GM18517 (cell line): ENCODE results near the gene CLCF1.
"Not testable (repeated sequence)": the region's sequence is repeated elsewhere in the genome, so short reads cannot be mapped to it uniquely, and the experiment has no call there.

Experiments used
- ATAC-seq: cut with Tn5 transposase; IDR thresholded peaks from one replicate; pipeline ENCODE4 v1.9.1; 2021; ENCODE audit warnings: mild to moderate bottlenecking, moderate library complexity; ENCODE audit not compliant: unreplicated experiment

CLCF1 gene

DNA sequence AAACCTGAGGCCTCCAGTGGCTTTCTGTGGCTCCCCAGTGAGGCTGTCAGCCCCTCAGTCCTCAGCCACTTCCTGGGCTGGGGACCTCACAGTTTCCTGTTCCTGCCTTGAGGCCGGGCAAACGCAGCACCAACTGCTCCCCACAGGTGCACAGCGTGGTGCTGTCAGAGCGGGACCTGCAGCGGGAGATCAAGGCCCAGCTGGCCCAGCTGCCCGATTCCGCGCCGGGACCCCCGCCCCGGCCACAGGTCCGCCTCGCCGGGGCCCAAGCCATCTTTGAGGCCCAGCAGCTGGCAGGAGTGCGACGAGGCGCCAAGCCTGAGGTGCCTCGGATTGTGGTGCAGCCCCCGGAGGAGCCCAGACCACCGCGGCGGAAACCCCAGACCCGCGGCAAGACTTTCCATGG, 35.9 kb upstream of the CLCF1 start:
- ATAC-seq = no peak

DNA sequence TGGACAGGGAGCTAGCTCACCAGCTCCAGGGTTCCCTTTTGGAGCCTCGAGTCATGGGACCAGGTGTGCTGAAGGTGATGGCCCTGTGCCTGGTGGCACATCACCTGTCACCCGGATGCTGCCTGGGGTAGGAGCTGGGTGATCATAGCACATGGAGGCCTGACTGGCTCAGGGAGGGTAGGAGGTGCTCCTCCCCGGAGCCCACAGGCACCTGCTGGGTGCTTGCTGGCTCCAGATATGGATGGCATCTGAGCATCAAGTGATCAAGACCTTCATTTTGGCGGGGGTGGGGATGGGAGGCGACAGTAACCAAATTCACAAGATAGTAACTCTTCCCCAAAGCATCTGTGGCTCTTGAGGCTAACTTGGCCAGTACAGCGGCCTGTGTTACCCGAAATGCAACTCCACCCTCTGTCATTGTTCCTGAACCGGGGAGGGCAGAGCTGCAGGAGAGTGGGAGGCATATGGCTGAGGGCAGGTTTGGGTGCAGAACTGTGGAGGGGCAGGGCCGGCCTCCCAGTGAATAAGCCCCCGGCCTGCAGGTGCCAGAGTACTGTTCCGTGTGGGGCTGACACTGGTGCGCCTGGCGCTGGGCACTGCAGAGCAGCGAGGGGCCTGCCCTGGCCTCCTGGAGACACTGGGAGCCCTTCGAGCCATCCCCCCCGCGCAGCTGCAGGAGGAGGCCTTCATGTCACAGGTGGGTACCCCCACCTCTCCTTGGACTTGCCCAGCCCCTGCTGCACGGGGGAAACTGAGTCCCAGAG, 35.2 kb upstream of the CLCF1 start:
- no peak for ATAC-seq

DNA sequence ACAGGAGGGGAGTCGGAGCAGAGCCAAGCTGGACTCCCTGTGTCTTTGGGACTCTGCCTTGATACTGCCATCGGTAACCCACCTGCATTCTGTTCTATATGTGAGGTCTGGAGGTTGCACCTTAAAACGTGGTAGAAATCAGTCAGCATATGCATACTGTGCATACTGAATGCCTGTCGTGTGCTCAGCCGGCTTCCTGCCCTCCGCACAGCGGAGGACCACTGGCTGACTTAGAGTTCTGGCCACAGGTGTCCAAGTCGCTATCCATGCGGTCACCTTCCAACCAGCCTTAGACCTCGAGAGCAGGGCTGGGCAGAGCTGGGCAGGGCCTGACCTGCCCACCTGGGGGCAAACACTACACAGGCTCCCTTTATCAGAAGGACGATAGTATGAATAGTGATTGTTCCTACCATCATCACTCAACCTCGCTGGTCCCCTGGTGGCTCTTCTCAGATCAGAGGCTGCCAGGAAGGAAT, 34.3 kb upstream of the CLCF1 start:
- ATAC-seq = no peak

DNA sequence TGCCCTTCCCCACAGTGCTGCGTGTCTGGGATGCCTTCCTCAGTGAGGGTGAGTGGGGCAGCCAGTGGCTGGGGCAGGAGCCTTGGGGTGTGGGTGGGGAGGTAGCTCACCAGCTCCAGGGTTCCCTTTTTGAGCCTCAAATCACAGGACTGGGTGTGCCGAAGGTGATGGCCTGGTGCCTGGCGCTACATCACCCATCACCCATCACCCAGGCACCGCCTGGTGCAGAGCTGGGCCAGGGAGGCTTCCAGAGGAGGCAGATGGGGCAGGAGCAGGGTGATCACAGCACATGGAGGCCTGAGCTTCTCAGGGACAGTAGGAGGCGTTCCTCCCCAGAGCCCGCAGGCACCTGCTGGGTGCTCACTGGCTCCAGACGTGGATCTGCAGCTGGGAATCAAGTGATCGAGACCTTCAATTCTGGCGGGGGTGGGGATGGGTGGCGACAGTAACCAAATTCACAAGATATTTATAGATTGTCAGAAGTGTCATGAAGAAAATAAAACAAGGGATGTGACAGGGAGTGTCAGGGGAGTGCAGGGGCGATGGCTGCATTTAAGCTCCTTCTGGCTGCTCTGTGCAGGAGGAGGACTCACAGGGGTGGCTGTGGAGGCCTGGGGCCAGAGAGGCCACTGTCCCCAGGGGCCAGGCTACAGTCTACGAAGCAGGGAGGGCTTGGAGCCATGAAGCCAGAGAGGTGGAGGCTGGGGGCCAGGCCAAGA, 33.7 kb upstream of the CLCF1 start:
- ATAC-seq = no peak

DNA sequence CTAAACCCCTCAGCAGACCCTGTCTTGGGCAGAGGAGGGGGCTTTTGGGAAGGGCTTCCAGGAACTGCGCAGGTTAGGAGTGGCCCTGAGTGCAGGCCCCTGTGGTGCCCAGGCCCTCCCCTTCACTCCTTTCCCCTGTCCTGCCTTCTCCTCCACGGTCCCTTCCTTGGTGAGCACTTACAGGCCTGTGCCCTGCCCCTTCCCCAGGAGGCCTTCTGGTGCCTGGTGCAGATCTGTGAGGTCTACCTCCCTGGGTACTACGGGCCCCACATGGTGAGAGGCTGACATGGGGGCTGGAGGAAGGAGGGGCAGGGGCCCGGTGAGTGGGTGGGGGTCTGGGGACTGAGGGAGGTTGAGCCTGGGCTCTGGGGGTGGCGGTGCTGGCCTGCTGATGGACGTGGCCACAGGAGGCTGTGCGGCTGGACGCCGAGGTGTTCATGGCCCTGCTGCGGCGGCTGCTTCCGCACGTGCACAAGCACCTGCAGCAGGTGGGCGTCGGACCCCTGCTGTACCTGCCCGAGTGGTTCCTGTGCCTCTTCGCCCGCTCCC, 33.1 kb upstream of the CLCF1 start:
- no peak for ATAC-seq

DNA sequence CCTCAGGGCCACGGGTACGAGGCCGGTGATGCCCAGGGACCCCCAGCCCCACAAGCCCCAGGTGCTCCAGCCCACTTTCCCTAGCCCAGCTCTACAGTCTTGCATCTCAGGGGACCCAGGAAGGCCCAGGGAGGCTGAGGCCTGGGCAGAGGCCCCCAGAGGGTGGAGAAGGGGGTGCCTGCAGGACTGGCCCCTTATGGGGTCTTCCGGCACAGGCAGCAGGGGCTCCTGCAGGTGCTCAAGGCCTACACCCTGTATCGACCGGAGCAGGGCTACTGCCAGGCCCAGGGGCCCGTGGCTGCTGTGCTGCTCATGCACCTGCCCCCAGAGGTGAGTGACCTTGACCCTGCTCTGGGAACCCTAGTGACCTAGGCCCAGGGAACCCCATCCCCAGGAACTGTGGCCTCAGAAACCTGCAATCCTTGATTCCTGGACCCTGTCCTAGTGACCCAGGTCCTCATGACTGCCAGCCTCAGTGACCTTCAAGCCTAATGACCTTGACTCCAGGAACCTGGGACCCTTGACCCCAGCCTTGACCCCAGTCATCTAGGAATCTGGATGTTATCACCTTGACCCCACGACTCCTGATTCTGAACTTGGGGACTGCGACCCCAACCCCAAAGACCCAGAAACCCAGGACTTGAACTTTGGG, 32.4 kb upstream of the CLCF1 start:
- no peak for ATAC-seq

DNA sequence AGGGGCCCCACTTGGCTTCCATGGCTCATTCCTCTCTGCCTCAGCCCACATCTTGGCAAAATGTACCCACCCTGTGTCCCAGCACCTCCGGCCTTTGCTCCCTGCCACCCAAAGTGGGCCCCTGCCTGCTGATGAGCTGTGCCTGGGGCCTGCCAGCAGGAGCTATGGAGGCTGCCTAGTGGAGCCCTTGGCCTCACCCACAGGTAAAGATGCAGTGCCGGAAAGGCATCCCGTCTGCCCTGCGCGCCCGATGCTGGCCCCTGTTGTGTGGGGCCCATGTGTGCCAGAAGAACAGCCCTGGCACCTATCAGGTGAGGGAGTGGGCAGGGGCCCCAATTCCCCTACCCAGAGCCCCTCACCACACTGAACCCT, 31.8 kb upstream of the CLCF1 start:
- ATAC-seq = no peak

DNA sequence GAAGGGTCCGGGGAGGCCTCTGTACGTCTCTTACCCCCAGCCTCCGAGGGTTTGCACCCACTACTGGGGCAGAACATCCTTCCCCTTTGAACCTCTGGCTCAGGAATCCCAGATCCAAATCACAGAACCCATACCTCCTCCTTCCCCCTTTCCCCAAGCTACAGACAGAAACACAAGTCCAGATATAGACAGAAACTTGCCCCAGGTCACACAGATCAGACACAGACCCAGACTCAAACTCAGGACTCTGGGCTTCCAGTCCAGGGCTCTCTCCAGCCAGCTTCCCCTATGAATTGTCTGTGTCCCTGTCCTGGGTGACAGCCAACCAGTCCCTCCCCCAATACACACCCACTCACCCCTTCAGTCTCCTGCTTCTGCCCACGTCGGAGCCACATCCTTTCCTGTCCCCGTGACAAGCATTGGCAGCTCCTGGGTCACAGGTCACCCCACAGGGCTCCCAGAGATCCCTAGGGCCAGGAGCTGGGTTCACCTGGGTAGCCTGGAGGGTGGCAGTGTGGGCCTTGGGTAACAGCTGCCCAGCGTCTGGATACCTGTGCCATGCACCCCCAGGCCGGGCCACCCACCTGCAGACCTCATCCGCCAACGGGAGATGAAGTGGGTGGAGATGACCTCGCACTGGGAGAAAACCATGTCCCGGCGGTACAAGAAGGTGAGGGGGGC, 31.3 kb upstream of the CLCF1 start:
- ATAC-seq = no peak

DNA sequence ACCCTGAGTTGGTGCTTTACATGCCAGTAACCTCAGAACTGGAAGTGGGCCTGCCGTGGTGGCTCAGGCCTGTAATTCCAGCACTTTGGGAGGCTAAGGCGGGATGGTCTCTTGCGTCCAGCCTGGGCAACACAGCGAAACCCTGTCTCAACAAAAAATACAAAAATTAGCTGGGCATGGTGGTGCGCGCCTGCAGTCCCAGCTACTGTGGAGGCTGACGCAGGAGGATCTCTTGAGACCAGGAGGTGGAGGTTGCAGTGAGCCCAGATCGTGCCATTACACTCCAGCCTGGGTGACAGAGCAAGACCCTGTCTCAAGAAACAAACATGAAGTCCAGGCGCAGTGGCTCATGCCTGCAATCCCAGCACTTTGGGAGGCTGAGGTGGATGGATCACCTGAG, 29.7 kb upstream of the CLCF1 start:
- not testable (repeated sequence) for ATAC-seq

DNA sequence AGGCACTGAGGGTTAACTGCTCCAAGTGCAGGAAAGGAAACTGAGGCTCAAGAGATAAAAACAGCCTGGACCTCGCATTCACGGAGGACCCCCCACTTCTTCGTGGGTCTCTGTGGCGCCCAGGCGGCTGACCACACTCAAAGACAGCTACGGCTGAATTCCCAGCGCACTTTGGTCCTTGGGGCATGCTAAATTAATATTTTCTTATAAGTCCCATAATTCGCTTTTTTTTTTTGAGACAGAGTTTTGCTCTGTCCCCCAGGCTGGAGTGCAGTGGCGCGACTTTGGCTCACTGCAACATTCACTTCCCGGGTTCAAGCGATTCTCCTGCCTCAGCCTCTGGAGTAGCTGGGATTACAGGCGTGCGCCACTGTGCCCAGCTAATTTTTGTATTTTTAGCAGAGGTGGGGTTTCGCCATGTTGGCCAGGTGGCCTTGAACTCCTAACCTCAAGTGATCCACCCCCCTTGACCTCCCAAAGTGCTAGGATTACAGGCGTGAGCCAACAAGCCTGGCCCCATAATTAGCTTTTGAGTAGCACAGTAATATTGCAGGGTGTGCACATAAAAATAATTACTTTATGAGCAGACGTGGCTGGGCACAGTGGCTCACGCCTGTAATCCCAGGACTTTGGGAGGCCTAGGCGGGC, 28.9 kb upstream of the CLCF1 start:
- peak; percentile 7 for ATAC-seq

DNA sequence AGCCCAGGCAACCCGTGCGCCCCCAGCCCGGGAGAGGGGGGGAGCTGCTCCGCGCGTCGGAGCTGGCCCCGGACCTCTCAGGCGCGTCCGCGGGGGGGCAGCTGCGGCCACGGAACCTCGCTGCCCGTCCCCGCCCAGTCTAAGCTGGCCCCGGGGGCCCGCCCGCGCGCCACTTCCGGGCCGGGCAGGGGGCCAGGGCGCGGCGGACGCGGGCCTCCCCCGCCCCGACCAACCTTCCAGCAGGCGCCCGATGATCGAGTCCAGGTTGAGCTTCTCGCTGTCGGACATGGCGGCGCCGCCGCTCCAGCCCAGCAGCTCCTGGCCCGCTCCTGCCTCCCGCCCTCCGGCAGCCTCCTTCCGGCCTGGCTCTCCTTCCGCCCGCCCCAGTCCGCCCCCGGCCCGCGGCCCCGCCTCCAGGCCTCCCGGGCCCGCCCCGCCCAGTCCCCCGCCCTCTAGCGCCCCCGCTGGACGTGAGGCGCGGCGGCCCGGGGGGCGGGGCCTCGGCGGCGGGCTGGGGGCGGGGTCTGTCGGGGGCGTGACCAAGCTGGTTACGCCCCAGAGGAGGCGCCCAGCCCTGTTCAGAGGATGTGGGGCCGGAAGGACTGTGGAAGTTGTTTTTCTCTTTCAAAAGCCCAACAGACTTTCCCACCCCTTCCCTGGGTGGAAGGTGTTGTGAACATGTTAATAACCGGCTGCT, 28.2 kb upstream of the CLCF1 start, which contains the start of gene PPP1CA:
Gene PPP1CA, minus strand, starts transcription at position 364 of the 697 bp plus-strand sequence. Its CDS starts 76 bp downstream, at position 288.
- peak; percentile 58 for ATAC-seq

DNA sequence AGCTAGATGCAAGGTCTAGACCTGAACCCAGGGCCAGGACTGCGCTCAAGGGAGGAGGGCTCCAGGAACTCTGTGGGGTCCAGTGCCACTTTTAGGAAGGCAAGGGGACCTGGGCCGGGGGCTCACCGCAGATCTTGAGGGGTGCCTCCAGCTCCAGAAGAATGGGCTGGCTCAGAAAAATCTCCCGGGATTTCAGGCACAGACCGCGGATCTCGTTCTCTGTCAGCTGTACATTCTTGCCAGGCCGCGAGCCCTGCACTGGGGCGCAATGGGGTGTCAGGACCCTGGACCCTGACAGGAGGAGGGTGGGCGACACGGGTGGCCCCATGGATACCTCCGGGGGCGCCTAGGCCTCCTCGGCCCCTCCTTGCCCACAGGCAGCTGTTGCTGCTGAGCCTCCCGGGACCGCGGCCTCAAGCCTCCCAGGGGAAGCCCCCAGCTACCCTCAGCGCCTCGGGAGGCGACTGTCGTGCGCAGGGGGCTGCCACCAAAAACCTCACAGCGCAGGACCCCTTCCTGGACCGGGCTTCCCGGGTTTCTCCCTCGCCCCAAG, 27.6 kb upstream of the CLCF1 start:
- no peak for ATAC-seq

DNA sequence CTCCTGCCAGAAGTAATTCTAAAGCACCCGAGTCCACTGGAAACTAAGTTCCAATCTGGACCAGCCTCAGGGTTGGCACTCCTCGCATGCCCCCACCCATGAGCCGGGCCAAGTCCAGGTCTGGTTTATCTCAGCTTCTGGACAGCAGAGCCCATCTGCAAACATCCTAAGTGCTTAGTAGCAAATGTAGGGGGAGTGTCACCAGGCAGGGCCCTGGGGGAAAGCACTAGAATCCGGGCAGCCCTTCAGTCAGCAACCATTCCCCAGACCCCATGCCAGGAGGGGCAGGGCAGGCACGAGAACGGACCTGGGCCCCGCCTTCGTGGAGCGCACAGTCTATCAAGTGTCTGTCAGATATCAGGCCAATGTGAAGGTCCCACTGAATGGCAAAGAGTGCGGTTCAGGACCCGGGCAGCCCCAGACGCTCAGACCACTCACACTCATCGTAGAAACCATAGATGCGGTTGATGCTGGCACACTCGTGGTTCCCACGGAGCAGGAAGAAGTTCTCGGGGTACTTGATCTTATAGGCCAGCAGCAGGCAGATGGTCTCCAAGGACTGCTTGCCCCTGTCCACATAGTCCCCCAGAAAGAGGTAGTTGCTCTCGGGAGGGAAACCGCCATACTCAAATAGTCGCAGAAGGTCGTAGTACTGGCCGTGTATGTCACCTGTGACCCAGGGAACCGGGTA, 27.0 kb upstream of the CLCF1 start:
- no peak for ATAC-seq

DNA sequence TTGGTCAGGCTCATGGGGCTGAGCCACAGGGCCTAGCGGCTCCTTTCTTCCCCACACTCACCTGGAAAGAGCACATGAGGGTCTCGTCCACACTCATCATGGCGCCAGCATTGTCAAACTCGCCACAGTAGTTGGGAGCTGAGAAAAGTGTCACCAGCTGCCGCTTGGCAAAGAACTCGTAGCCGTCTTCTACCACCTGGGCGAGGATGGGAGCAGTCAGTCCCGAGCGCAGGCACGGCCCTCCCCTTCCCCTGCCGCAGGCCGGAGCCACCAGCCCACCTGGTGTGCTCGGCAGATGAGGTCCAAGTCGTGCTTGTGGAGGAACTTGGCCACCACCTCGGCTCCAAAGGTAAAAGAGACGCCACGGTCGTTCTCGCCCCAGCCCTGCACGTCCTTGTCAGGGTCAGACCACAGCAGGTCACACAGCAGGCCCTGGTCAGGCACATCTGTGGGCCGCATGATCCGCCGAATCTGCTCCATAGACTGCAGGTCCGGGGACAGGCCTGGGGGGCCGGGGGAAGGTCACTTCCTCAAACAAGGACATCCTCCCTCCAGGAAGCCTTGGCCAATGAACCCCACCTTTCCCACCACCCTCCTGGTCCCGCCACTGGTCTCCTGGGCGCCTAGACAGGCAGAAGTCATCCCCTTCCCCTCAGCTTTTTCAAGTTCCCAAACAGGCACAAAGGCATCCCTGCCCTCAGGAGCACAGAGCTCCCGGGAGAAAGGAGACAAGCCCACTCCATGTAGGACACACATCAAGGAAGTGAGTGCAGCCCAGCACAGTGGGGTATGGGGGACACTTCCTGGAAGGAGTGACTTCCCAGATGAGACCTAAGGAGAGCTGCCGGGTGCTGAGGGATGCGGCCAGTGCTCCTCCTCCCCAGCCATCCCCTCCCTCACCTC, 25.5 kb upstream of the CLCF1 start:
- no peak for ATAC-seq

DNA sequence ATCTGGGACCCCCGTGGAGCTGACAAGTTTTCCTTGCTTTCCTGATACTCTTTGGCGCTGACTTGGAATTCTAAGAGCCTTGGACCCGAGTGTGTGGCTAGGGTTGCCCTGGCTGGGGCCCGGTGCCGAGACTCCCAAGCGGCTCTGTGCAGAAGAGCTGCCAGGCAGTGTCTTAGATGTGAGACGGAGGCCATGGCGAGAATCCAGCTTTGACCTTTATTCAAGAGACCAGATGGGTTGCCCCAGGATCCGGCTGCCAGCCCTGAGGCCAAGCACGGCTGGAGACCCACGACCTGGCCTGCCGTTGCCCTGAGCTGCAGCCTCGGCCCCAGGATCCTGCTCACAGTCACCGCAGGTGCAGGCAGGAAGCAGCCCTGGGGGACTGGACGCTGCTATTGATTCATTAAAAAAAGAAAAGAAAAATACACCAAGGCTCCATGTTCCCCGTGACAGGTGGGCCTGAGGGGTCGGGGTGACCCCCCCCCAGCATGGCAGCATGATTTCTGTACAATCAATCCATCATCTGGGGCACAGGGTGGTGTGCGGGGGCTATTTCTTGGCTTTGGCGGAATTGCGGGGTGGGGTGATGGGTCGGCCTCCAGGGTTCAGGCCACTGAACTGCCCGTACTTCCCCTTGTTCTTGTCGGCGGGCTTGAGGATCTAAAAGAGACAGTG, 24.7 kb upstream of the CLCF1 start:
- no peak for ATAC-seq

DNA sequence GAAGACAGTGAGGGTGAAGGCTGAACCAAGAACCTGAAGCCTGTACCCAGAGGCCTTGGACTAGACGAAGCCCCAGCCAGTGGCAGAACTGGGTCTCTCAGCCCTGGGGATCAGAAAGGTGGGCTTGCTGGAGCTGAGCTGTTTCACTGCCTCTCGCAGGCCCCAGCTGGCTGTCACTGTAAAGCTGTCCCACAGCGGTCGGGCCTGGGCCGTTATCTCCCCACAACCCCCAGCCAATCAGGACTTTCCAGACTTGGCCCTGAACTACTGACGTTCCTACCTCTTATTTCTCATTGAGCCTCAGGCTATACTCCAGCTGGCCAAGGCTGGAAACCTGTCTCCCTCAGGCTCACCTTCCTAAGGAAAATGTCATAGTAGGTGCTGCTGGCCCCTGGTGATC, 24.1 kb upstream of the CLCF1 start:
- ATAC-seq = no peak
